DLD1 (cell line): Measurements from ENCODE around the gene TDP2.
"Not testable (repeated sequence)": the region's sequence is repeated elsewhere in the genome, so short reads cannot be mapped to it uniquely, and the experiment has no call there.

Source experiments
- in situ Hi-C: cut with HindIII; loops from 2 replicates; pipeline ENCODE4 v1.10.0; 2017; ENCODE audit warnings: low sequenced_read_pairs

The TDP2 gene

DNA sequence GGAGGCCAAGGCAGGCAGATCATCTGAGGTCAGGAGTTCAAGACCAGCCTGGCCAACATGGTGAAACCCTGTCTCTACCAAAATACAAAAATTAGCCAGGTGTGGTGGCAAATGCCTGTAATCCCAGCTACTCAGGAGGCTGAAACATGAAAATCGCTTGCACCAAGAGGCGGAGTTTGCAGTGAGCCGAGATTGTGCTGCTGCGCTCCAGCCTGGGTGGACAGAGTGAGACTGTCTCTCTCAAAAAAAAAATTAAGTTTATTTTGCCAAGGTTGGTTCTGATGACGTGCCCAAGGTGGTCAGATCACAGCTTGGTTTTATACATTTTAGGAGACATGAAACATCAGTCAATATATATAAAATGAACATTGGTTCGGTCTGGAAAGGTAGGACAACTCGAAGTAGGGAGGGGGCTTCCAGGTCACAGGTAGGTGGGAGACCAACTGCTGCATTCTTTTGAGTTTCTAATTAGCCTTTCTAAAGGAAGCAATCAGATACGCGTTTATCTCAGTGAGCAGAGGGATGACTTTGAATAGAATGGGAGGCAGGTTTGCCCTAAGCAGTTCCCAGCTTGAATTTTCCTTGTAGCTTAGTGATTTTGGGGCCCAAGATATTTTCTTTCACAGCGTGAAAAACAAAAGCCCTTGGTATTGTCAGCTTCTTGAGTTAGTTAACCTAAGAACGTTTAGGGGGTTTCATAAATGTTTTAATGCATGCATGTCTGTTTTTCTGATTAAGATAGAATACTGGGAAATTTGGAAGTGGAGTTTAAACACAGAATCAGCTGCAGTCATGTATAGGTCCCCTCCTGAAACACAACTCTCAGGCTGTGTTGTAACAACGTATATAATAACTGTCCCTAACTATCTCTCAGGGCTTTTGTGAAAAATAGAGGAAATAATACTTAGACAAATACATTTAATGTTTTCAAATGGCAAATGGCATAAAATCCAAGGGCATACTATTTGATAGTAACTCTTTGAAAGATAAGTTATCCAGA, 16.9 kb upstream of the TDP2 start:
- in situ Hi-C loops = no loop called here

DNA sequence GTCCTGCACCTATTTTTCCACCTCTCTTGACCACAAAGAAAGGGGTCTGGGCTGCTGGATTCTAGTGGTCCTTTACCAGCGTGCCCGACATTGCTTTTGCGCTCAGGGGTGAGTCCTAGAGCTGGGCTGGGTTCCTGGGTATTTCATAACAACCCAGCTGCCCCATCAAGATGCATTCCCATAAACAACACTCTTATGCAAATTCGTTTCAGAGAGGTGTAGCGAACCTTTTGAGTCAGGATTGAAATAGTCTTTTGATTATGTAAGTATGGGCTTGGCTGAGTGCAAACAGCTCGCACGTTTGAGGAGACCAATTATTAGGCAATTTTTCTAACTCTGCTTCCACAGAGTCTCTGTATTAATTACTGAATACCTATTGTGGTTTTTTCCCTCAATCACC, 13.9 kb upstream of the TDP2 start:
- in situ Hi-C loops = no loop called here

DNA sequence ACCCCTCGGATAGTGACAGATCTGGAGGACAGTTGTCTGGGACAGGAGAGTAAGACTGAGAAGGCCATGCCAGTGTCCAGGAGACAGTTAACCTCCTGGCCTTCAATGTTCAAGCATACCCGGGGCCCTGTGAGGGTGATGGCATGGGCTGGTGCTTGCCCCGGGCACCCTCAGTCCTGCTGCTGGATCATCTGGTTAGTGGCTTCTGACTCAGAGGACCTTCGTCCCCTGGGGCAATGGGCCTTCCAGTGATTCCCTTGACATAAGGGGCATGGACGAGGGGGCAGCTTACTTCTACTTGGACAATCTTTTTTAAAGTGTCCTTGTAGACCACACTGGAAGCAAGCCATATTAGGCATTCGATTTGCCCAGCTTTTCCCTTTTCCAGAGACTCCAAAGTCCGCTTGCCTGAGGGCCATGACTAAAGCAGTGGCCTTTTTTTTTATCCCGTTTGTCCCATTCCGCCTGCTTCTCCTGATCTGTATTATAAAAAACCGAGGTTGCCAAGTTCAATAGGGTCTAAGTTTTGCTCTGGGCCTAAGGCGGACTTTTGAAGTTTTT, 12.2 kb upstream of the TDP2 start:
- in situ Hi-C loops = not testable (repeated sequence)

DNA sequence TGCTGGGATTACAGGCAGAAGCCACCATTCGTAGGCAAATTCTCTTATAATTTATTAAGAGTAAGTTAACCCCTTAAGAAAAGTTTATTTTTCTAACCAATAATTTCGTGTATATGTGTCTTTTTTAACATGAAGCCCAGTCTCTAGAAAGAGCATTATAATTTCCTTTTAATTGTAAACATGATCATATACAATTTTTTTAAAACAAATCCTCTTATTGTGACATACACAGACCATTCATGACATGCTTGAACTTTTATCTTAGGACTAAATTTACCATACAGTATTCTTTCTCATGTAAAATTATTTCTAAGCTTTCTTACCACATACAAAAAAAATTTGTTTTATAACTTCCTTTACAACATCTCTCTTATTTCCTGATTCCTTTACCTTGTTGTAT, 6.9 kb upstream of the TDP2 start:
- in situ Hi-C loops = no loop called here

DNA sequence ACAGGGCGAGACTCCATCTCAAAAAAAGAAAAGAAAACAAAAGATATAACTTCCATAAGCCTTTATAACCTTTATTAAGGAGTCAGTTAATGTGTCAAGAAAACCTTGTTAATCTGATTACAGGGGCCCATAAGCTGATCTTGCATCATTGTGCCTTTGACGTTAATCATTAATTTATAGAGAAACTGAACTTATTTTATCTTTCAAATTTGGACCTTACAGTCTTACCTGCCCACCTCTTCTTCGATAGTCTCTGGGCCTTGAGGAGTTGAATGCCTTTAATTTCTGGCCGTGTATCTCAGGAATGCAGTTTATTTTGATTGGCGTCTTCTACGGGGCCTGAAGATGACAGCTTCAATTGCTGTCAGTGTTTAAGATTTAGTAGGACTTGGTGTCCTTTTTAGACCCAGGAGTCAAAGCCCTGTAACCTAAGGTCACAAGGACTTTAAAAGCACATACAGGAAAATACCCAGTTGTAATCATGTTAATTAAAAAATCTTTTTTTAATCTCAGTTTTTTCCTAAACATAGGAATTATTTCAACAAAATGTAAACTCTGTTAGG, 6.0 kb upstream of the TDP2 start:
- in situ Hi-C loops = no loop called here

DNA sequence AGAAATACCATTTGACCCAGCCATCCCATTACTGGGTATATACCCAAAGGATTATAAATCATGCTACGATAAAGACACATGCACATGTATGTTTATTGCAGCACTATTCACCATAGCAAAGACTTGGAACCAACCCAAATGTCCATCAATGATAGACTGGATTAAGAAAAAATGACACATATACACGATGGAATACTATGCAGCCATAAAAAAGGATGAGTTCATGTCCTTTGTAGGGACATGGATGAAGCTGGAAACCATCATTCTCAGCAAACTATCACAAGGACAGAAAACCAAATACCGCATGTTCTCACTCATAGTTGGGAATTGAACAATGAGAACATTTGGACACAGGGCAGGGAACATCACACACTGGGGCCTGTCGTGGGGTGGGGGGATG, 4.4 kb upstream of the TDP2 start:
- in situ Hi-C loops = not testable (repeated sequence)

DNA sequence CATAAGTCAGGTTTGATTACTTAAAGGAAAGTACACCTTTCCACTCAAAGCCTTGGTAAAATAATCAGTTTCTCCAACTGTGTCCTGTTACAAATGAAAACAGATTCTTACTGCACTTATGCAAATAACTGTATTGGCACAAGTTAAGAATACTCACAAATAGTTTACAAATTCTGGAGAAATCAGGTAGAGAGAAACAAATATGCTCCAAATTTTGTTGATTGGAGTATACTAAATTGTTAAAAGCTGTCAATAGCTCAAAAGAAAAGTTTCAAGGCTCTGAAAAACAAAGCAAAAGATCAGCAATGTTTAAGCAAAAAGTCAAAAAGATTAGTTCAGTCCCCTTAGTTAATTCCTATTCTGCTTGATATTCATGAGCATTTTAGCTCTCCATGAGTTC, 3.8 kb upstream of the TDP2 start:
- in situ Hi-C loops = not testable (repeated sequence)

DNA sequence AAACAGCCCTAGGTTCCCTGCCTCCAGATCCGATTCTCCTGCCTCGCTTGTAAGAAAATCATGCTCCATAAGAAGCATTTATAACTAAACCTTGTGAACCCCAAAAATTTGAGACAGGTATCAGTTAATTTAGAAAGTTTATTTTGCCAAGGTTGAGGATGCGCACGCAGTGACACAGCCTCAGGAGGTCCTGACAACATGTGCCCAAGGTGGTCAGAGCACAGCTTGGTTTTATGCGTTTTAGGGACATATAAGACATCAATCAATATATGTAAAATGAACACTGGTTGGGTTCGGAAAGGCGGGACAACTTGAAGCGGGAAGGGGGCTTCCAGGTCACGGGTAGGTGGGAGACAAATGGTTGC, 2.3 kb upstream of the TDP2 start:
- in situ Hi-C loops = no loop called here

DNA sequence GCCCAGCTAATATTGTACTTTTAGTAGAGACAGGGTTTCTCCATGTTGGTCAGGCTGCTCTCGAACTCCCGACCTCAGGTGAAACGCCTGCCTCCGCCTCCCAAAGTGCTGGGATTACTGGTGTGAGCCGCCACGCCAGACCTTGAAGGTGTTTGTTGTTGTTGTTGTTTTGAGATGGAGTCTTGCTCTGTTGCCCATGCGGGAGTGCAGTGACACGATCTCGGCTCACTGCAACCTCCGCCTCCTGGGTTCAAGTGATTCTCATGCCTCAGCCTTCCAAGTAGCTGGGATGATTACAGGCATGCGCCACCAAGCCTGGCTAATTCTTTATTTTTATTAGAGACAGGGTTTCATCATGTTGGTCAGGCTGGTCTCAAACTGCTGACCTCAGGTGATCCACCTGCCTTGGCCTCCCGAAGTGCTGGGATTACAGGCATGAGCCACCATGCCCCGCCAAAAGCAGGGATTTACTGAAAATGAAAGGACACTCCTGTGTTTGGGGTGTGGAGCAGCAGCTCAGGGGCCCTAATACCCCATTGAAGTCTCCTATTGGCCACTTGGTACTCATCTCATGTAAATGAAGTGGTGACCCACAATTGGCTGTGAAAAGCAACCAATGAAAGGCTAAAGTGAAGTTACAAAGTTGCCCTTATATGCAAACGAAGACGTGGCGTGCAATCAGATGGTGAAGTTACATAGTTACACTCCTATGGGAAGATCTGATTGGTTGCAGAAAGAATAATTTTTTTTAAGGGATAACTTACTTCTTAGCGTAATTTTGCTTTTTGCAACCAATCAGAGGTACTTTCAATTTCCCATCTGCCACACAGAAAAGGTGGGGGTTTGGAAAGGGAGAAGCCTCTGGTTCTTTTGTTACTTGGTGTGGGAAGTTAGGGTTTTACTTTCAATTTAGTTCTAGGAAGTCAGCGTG, 1.6 kb upstream of the TDP2 start:
- in situ Hi-C loops = not testable (repeated sequence)

DNA sequence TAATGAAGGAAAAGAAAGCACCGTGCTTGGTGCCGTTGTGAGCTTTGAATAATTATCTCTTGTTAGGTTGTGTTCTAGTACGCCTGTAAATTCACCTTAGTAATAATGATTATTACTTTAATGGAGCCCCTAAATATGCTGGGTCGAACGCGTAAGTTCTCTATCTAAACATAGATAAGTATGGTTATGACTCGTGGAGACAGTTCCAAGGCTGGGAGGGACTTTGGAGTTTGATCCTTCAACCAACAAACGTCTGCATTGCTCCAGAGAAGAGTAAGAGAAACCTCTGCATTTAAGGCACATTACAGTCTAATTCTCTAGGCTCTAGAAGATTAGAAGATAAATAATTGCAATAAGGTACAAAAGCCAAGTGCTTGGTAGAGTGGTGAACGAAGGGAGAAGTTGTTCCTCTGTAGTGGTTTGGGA, 692 bp upstream of the TDP2 start:
- in situ Hi-C loops = no loop called here

DNA sequence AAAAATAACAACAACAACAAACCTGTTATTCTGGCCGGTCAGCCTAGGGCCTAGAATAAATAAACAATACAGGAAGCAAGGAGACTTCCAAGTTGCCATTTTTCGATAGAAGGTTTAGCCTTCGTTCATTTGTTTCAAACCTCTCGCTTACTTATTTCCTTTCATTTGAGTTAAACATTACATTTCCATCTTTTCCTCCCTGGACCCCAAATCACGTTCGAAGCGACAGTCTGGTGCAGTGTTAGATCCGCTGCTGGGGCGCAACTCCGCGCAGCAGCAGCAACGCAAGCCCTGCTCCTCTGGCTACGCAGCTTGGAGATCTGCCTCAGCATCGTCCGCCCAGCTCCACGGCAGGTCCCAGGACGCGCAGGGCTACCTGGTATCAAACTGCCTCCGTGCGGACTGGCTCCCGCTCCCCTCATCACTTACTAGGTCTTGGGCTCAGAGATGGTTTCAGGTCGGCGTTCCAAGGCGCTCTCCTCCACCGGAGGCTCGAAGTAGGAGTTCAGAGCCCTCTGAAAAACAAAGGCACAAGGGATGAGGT, 530 bp downstream of the TDP2 start:
- in situ Hi-C loops = no loop called here

DNA sequence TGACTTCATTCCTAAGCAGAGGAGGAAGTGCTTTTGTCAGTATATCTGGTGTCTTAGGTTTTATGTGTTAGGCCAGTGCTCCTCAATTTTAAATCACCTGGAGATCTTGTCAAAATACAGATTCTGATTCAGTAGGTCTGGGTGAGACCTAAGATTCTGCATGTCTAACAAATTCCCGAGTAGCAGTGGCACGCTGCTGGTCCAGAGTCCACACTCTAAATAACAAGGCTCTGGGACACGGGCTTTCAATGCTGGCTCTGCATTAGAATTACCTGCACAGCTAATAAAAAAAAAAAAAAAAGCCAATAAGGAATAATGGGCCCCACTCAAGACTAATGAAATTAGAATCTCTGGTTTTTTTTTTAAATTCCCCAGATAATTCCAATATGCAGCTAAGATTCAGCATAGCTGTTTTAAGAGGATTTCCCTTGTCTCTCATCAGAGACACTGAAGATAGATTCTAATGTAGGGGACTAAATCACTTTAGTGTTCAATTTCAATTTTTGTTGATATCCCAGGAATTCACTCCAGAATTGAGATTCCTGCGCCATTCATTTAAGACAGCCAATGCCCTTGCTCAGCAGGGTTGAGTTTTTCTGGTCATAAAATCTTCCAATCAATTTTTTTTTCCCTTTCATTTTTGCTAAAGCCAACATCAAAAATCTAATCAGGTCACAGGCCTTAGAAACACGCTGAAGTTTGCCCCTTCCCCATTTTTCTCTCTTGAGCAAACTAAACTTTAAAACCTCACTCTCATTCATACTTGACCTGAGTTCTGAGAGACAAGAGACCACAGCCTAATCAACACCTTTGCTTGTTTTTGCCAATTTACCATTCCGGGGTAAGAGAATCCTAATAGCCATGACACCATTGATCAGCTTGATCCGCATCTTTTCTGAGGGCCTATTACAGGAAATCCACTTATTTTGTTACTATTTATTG, 2.4 kb downstream of the TDP2 start:
- in situ Hi-C loops = no loop called here

DNA sequence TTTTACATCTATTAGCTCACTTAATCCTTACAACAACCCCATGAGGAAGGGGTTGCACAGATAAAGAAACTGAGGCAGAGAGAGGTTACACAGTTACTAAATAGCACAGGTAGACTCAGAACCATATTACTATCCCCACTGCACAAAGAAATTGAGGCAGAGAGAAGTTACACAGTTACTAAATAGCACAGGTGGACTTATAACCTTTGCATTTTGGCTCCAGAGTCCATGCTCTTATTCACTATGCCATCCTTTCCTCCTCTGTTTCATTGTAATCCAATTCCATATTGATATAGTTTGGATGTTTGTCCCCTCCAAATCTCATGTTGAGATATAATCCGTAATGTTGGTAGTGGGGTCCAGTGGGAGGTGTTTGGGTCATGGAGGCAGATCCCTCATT, 3.5 kb downstream of the TDP2 start:
- in situ Hi-C loops = no loop called here

DNA sequence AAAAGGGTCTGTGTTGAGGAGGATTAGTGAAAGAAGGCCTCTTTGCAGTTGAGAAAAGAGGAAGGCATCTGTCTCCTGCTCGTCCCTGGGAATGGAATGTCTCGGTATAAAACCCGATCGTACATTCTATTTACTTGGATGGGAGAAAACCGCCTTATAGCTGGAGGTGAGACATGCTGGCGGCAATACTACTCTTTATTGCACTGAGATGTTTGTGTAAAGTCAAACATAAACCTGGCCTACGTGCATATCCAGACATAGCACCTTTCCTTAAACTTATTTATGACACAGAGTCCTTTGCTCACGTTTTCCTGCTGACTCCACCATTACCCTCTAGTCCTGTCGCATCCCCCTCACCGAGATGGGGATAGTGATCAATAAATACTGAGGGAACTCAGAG, 4.5 kb downstream of the TDP2 start:
- in situ Hi-C loops = no loop called here

DNA sequence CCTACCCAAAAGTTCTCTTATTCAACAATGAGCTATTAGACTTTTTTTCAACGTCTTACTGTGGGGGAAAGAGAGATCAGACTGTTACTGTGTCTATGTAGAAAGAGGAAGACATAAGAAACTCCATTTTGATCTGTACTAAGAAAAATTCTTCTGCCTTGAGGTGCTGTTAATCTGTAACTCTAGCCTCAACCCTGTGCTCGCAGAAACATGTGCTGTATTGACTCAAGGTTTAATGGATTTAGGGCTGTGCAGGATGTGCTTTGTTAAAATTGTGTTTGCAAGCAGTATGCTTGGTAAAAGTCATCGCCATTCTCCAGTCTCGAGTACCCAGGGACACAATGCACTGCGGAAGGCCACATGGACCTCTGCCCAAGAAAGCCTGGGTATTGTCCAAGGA, 4.9 kb downstream of the TDP2 start:
- in situ Hi-C loops = not testable (repeated sequence)

DNA sequence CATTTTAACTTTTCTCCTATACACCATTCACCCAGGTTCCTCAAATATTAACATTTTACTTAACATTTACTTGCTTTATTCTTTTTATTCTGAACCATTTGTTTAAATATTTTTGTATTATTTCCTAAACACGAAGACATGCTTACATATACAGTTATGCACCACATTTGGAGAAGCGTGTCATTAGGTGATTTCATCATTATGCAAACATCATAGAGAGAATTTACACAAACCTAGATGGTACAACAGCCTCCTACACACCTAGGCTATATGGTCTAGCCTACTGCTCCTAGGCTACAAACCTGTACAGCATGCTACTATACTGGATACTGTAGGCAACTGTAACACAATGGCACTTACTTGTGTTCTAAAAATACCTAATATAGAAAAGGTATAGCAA, 6.6 kb downstream of the TDP2 start:
- in situ Hi-C loops = no loop called here

DNA sequence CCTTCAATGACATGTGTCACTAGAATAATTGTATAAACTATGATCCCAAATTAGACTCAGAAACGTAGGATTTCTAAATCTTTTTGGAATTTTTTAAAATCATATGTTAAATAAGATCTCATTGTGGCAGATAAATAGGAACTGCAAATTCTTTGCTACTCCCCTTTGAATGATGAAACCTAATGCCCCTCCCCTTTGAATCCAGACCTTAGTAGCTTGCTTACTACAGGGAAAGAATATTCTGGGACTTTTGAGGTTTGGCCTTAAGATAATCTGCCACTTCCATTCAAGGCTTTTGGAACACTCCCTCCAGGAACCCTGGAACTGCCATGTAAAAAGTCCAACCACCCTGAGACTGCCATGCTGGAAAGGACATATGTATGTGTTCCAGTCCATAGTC, 7.1 kb downstream of the TDP2 start:
- in situ Hi-C loops = no loop called here

DNA sequence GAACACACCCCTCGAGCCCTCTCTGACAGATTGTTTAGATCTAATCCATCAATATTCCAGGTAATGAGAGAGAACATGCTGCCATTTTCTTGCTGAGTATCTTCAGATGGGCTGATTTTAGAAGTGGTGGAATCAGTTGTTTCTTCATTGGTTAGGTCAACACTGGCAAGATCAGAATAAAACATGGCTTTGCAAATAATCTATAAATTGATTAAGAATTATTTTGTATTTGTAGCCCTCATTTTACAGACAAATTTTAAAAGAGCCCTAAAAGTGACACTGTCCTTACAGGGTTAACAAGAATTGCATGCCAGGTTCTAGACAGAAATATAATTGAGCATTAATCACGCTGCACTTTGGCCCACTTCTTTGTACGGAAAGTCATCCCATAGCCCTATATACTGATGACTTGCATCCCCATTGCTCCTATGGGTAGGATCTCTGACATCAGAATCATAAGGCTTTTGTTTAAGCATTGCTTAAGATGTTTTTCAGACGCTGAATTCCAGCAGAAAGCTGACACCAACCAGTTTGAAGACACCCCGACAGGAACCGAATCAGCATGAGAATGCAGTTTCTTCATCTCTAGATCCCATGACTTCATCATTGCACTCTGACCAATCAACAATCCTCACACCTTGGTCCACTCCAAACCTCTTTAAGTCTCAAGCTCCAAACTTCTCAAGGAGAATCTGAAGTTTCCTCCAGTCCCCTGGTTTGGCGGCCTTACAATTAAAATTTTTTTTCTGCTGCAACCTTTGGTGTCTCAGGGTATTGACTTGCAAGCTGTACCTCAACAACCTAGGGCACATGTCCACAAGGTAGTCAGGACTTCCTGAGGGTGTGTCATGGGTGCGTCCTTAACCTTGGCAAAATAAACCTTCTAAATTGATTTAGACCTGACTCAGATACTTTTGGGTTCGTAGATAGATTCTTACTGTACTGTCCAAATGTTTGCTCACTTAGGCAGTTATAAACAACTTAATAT, 7.8 kb downstream of the TDP2 start:
- in situ Hi-C loops = no loop called here

DNA sequence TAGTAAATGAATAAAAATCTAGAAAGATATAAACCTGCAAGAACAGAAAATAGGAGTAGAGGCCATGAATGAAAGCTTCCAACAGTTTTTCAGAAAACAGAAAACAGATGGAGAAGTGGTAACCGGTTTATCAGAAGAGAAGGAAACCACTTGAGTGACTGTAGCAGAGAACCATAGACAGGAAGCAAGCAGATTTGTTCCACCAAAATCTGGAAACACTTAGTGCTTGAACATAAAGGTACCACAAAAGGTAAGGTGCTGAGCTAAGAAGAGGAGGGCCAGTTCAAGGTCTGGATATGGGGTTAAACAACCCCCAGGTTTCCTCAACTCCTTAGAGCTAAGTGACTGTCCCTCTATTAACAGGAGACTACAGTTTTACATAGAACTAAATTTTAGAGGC, 11.5 kb downstream of the TDP2 start:
- in situ Hi-C loops = no loop called here
